H1 (cell line): Measurements from ENCODE around the gene CENPO. TPM values are rescaled to one million over a fixed set of nuclear protein-coding genes. Genes with fewer than 3 reads are reported as not detected.

Experiments
- CTCF ChIA-PET: fragments of 300-600 bp; sonication (Branson Sonifier 250); formaldehyde crosslinking; loops from one replicate; lab custom pipeline; 2021; ENCODE audit not compliant: partially characterized antibody; lab: Charles Lee
- POLR2A ChIA-PET: fragments of 300-600 bp; sonication (Branson Sonifier 250); formaldehyde crosslinking; loops from one replicate; lab custom pipeline; 2021; ENCODE audit warnings: inconsistent platforms; ENCODE audit not compliant: partially characterized antibody; lab: Charles Lee
- DNase-seq, 2 experiments: peaks; one replicate each; pipeline versions ENCODE4 v3.0.0 to v3.0.0-alpha.2; 2010 to 2022; ENCODE audit warnings: low spot score in 2 of 2, low read depth in 1 of 2, mixed read lengths in 1 of 2
- FAIRE-seq: peaks from 2 replicates; lab custom pipeline; 2011; peaks lifted over from hg19 to GRCh38; lab: Jason Lieb, UNC
- H2AFZ ChIP-seq: 2 replicates; pipeline ENCODE4 v1.8.1; 2012; ENCODE audit warnings: low read length, inconsistent platforms
- H2AK5ac ChIP-seq: 2 replicates; pipeline ENCODE4 v1.6.1; 2013; ENCODE audit warnings: low read depth, low read length
- H2BK120ac ChIP-seq: replicated peaks from 2 replicates; pipeline ENCODE3; 2013; ENCODE audit warnings: low read depth, low read length, inconsistent platforms
- H2BK12ac ChIP-seq: 2 replicates; pipeline ENCODE4 v1.6.1; 2013; ENCODE audit warnings: low read depth, low read length
- H2BK15ac ChIP-seq: 2 replicates; pipeline ENCODE4 v1.6.1; 2013; ENCODE audit warnings: low read length
- H2BK20ac ChIP-seq: 2 replicates; pipeline ENCODE4 v1.6.1; 2013; ENCODE audit warnings: low read length
- H2BK5ac ChIP-seq: 2 replicates; pipeline ENCODE4 v1.6.1; 2013; ENCODE audit warnings: low read depth, low read length
- H3K14ac ChIP-seq: 2 replicates; pipeline ENCODE4 v1.6.1; 2013; ENCODE audit warnings: inconsistent platforms; ENCODE audit not compliant: insufficient read length
- H3K18ac ChIP-seq: 2 replicates; pipeline ENCODE4 v1.6.1; 2013; ENCODE audit warnings: low read length; ENCODE audit errors: extremely low read depth
- H3K23ac ChIP-seq: 2 replicates; pipeline ENCODE4 v1.6.1; 2013; ENCODE audit warnings: inconsistent platforms; ENCODE audit not compliant: insufficient read length
- H3K23me2 ChIP-seq: 2 replicates; pipeline ENCODE4 v1.6.1; 2013; ENCODE audit warnings: low read depth, low read length
- H3K27ac ChIP-seq: 2 replicates; pipeline ENCODE4 v1.6.1; 2011; ENCODE audit warnings: low read depth, low read length, inconsistent platforms
- H3K27me3 ChIP-seq, 4 experiments: replicated peaks in 1 of 4; 1 replicate in 1 of 4; 2 replicates in 3 of 4; pipeline versions ENCODE4 v1.6.1 to v1.8.1; 2011 to 2013; ENCODE audit warnings: low read length in 3 of 4, mild to moderate bottlenecking in 3 of 4, inconsistent platforms in 2 of 4, mixed read lengths in 2 of 4, moderate library complexity in 1 of 4; ENCODE audit not compliant: control insufficient read depth in 3 of 4, insufficient read depth in 3 of 4; ENCODE audit errors: extremely low read depth in 1 of 4
- H3K36me3 ChIP-seq, 4 experiments: 2 replicates each; pipeline versions ENCODE4 v1.6.1 to v1.8.1; 2011 to 2013; ENCODE audit warnings: mild to moderate bottlenecking in 4 of 4, low read length in 3 of 4, moderate library complexity in 2 of 4, control low read depth in 1 of 4, inconsistent platforms in 1 of 4; ENCODE audit not compliant: insufficient read depth in 4 of 4, control insufficient read depth in 2 of 4
- H3K4ac ChIP-seq: replicated peaks from 2 replicates; pipeline ENCODE3; 2013; ENCODE audit warnings: low read length, low read depth, mixed read lengths, inconsistent platforms; ENCODE audit not compliant: insufficient read length
- H3K4me1 ChIP-seq, 4 experiments: replicated peaks in 1 of 4; 1 replicate in 1 of 4; 2 replicates in 3 of 4; pipeline versions ENCODE4 v1.6.1 to v1.8.1; 2011 to 2013; ENCODE audit warnings: low read length in 3 of 4, inconsistent platforms in 2 of 4, mixed read lengths in 1 of 4; ENCODE audit not compliant: insufficient read depth in 4 of 4, control insufficient read depth in 3 of 4
- H3K4me2 ChIP-seq, 2 experiments: 2 replicates each; pipeline versions ENCODE4 v1.6.1 to v1.8.1; 2011 to 2013; ENCODE audit warnings: low read depth in 2 of 2, low read length in 2 of 2, control low read depth in 1 of 2, inconsistent platforms in 1 of 2, mild to moderate bottlenecking in 1 of 2; ENCODE audit not compliant: insufficient read depth in 1 of 2
- H3K4me3 ChIP-seq, 4 experiments: fragments of 200-600, 300-600 bp in 1 of 4; sonication (generic), shearing (Covaris generic), sonication (Bioruptor Twin) in 1 of 4; 2 replicates each; pipeline versions ENCODE4 v1.5.1 to v1.8.1; 2011 to 2016; ENCODE audit warnings: low read length in 4 of 4, low read depth in 3 of 4, control low read depth in 2 of 4, inconsistent platforms in 2 of 4, mild to moderate bottlenecking in 2 of 4, mixed read lengths in 1 of 4, moderate library complexity in 1 of 4; ENCODE audit not compliant: insufficient read depth in 2 of 4; ENCODE audit errors: extremely low read depth in 1 of 4
- H3K56ac ChIP-seq: replicated peaks from 2 replicates; pipeline ENCODE3; 2013; ENCODE audit warnings: low read depth, mild to moderate bottlenecking, mixed read lengths, low read length, inconsistent platforms; ENCODE audit not compliant: insufficient read length
- H3K79me1 ChIP-seq: 2 replicates; pipeline ENCODE4 v1.6.1; 2013; ENCODE audit warnings: low read depth, low read length, control low read depth
- H3K79me2 ChIP-seq, 2 experiments: 2 replicates each; pipeline versions ENCODE4 v1.6.1 to v1.8.1; 2012 to 2013; ENCODE audit warnings: low read length in 2 of 2, mild to moderate bottlenecking in 2 of 2, inconsistent platforms in 1 of 2; ENCODE audit not compliant: insufficient read depth in 2 of 2, control insufficient read depth in 1 of 2
- H3K9ac ChIP-seq, 4 experiments: replicated peaks in 1 of 4; 1 replicate in 1 of 4; 2 replicates in 3 of 4; pipeline versions ENCODE4 v1.6.1 to v1.8.1; 2011 to 2013; ENCODE audit warnings: low read depth in 3 of 4, low read length in 3 of 4, control low read depth in 2 of 4, mild to moderate bottlenecking in 2 of 4, moderate library complexity in 2 of 4, inconsistent platforms in 1 of 4; ENCODE audit errors: extremely low read depth in 1 of 4
- H3K9me3 ChIP-seq, 2 experiments: 2 replicates each; pipeline versions ENCODE4 v1.6.1 to v1.8.1; 2012 to 2013; ENCODE audit warnings: mild to moderate bottlenecking in 2 of 2, moderate library complexity in 2 of 2, control low read depth in 1 of 2, inconsistent platforms in 1 of 2, low read depth in 1 of 2, low read length in 1 of 2, mixed read lengths in 1 of 2; ENCODE audit not compliant: insufficient read depth in 2 of 2
- H4K20me1 ChIP-seq, 2 experiments: replicated peaks in 1 of 2; 2 replicates each; pipeline versions ENCODE3 to v1.8.1; 2011 to 2013; ENCODE audit warnings: inconsistent platforms in 2 of 2, low read length in 2 of 2, mild to moderate bottlenecking in 1 of 2; ENCODE audit not compliant: insufficient read depth in 2 of 2, control insufficient read depth in 1 of 2
- H4K5ac ChIP-seq: 2 replicates; pipeline ENCODE4 v1.6.1; 2013; ENCODE audit warnings: low read length, low read depth, mixed read lengths, inconsistent platforms; ENCODE audit not compliant: insufficient read length
- H4K8ac ChIP-seq: 2 replicates; pipeline ENCODE4 v1.8.0; 2013; ENCODE audit warnings: mild to moderate bottlenecking, moderate library complexity, low read length, inconsistent platforms; ENCODE audit not compliant: insufficient read depth; ENCODE audit errors: extremely low read depth
- H4K91ac ChIP-seq: replicated peaks from 2 replicates; pipeline ENCODE3; 2013; ENCODE audit warnings: low read length, mixed read lengths, inconsistent platforms; ENCODE audit not compliant: insufficient read length
- BCL11A ChIP-seq, 2 experiments: IDR thresholded peaks; one replicate each; pipeline ENCODE4 v1.6.1; 2011; ENCODE audit warnings: low read depth in 2 of 2, low read length in 2 of 2, mild to moderate bottlenecking in 2 of 2
- CBX8 ChIP-seq: fragments of 300-800, 300-1000 bp; sonication (generic); IDR thresholded peaks from 2 replicates; pipeline ENCODE4 v1.7.1; 2016; ENCODE audit warnings: low read depth, low read length, borderline replicate concordance
- CEBPB ChIP-seq: IDR thresholded peaks from 2 replicates; pipeline ENCODE4 v1.6.1; 2012; ENCODE audit warnings: low read depth, low read length
- CREB1 ChIP-seq: IDR thresholded peaks from 2 replicates; pipeline ENCODE4 v1.6.1; 2012; ENCODE audit warnings: inconsistent platforms
- FOSL1 ChIP-seq: IDR thresholded peaks from 2 replicates; pipeline ENCODE4 v1.6.1; 2011; ENCODE audit warnings: mild to moderate bottlenecking, low read depth, low read length, moderate library complexity; ENCODE audit not compliant: insufficient read depth
- JUND ChIP-seq: IDR thresholded peaks from 2 replicates; pipeline ENCODE4 v1.6.1; 2011; ENCODE audit warnings: mild to moderate bottlenecking, improper control_type of control experiment, low read length
- NANOG ChIP-seq: IDR thresholded peaks from 2 replicates; pipeline ENCODE4 v1.6.1; 2011; ENCODE audit warnings: low read length, low read depth, mild to moderate bottlenecking, inconsistent platforms; ENCODE audit not compliant: insufficient read depth, poor library complexity, severe bottlenecking
- POLR2AphosphoS5 ChIP-seq: IDR thresholded peaks from 2 replicates; pipeline ENCODE4 v1.6.1; 2011; ENCODE audit warnings: low read depth, low read length
- SAP30 ChIP-seq: fragments of 300-600 bp; sonication (generic); IDR thresholded peaks from 2 replicates; pipeline ENCODE4 v1.7.1; 2012; ENCODE audit warnings: low read length, moderate library complexity, mild to moderate bottlenecking, inconsistent platforms; ENCODE audit not compliant: insufficient read depth, insufficient replicate concordance
- ZNF274 ChIP-seq: IDR thresholded peaks from 2 replicates; pipeline ENCODE4 v1.7.0; 2012; ENCODE audit warnings: low read length, borderline replicate concordance; ENCODE audit errors: extremely low read depth
- WGBS, 2 experiments: shearing (Covaris generic) in 1 of 2; methylation state at CpG; one replicate each; pipeline versions ENCODE4 v1.1.6 to v1.1.7; 2013 to 2015; ENCODE audit warnings: low lambda C conversion rate in 2 of 2, mixed read lengths in 2 of 2, inconsistent platforms in 1 of 2, low coverage in 1 of 2, missing lambda C conversion rate in 1 of 2; ENCODE audit not compliant: insufficient replicate concordance in 2 of 2, insufficient coverage in 1 of 2, insufficient read length in 1 of 2; ENCODE audit errors: extremely low coverage in 1 of 2, missing lambda C conversion rate in 1 of 2; 5-methylcytosine and 5-hydroxymethylcytosine counted together
- polyA plus RNA-seq, 7 experiments: library from polyadenylated mRNA; depleted of rRNA in 3 of 7; stranded (reverse) in 5 of 7; unstranded in 2 of 7; fragments of >200 nt in 5 of 7; fragments of 200-250 nt in 2 of 7; gene quantifications; 1 replicate in 5 of 7; 2 replicates in 1 of 7; 4 replicates in 1 of 7; pipeline versions ENCODE4 v1.2.1 to v1.2.3, GENCODE V29; 2011 to 2013; ENCODE audit warnings: missing spikeins in 2 of 7, mixed read lengths in 2 of 7
- total RNA-seq: library from RNA; stranded (reverse); fragmentation: NEBNext Ultra II Directional; extraction: Animal tissue kit (Norgen Biotek cat#: 25700); gene quantifications from 2 replicates; pipeline ENCODE4 v1.2.1, GENCODE V29; 2021
- TF ChIP-seq, protein P1 (sequence below): IDR thresholded peaks from 2 replicates; pipeline ENCODE4 v1.6.1; 2011; ENCODE audit warnings: low read depth, mild to moderate bottlenecking, low read length; ENCODE audit not compliant: insufficient read depth
- TF ChIP-seq, protein P2 (sequence below): IDR thresholded peaks from 2 replicates; pipeline ENCODE4 v1.6.1; 2012; ENCODE audit warnings: inconsistent platforms

CENPO gene
- total and polyA plus RNA-seq, 2 of the 8 experiments (the other 6 are each of a cell fraction or from before 2014, with no cell fraction given): 34.4 to 46.3 TPM

DNA sequence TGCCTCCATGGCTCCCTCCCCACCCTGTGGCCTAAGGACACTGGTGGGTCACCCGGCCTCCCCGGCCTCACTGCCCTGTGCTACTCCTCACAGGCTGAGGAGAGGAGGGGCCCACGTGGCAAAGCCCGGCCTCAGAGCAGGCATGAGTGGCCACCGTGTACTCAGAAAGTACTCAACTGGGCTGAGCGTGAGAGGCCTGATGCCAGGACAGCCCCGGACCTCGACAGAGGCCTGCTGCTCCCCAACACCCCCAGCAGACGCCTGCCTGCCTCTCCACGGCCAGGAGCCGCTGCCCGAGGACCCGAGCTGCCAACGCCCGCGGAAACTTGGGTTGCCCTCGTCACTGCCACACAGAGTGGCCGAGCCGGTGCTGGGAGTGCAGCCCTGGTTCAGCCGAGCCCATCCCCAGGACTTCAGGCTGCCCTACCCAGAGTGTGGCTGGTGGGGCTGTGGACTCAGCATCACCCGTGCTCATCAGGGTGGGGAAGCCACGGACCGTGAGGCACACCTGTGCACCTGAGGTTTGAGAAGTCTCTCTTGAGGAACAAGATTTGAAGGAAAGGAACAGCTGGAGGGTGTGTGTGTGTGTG is 59.3 kb downstream of the CENPO start:
- H2BK15ac ChIP-seq: no peak overlapping the region
- FAIRE-seq: no peak
- TF ChIP-seq, protein P1, sequence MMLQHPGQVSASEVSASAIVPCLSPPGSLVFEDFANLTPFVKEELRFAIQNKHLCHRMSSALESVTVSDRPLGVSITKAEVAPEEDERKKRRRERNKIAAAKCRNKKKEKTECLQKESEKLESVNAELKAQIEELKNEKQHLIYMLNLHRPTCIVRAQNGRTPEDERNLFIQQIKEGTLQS: no peak
- TF ChIP-seq CEBPB (no peak), JUND (no peak), CBX8 (no peak), POLR2AphosphoS5 (no peak), SAP30 (no peak), NANOG (no peak), ZNF274 (no peak), CREB1 (no peak), BCL11A (IDR thresholded peaks at IDR 0.05; ENCODE audit: low read depth in 2 of 2, low read length in 2 of 2) (no peak), FOSL1 (no peak)
- TF ChIP-seq, protein P2, sequence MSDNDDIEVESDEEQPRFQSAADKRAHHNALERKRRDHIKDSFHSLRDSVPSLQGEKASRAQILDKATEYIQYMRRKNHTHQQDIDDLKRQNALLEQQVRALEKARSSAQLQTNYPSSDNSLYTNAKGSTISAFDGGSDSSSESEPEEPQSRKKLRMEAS: no peak

More for the DNA sequence above, 59.3 kb downstream of the CENPO start:
- Histone ChIP-seq H3K79me1 (no peaks in the 10 kb centered on the region; the same call in 1 of the 2 replicates), H4K8ac (no peak overlapping the region; the same call in 1 of the 2 replicates), H3K4me1 (no peaks in the 10 kb centered on the region), H3K9ac (no peak overlapping the region), H3K9me3 (peaks cover 8 to 11% of the 10 kb centered on the region in 2 experiments; a peak in 3 of 4 replicates), H3K36me3 (no peaks in the 10 kb centered on the region; a peak in 2 of 8 replicates), H3K27me3 (no peaks in the 10 kb centered on the region), H3K18ac (no peak overlapping the region), H4K20me1 (peaks cover 0 to 2% of the 10 kb centered on the region in 2 experiments), H3K4ac (no peak overlapping the region), H3K4me3 (no peak overlapping the region), H2BK120ac (no peak overlapping the region), H2BK20ac (no peak overlapping the region), H3K79me2 (no peaks in the 10 kb centered on the region), H4K91ac (no peak overlapping the region), H3K14ac (no peak overlapping the region), H2BK12ac (no peak overlapping the region), H2AFZ (no peak overlapping the region), H2AK5ac (no peak overlapping the region), H3K56ac (no peak overlapping the region), H3K27ac (no peak overlapping the region), H3K4me2 (no peak overlapping the region), H2BK5ac (no peak overlapping the region), H3K23ac (no peak overlapping the region), H4K5ac (no peak overlapping the region), H3K23me2 (no peaks in the 10 kb centered on the region)
- CTCF ChIA-PET: interaction anchor here (0.8 kb wide), 1 partner anchor 11 kb away, joined by 3 read pairs; no protein-coding TSS in a partner anchor
- no peak for DNase-seq
- POLR2A ChIA-PET: no interaction called here
- 91% methylated on average over 18 of the region's 23 CpGs; no CpG with 5 or more reads in 1 of the 2 experiments for WGBS, 2 experiments
